CD4-positive, alpha-beta T cell (primary cell): ENCODE data around the gene AHRR. TPM values are rescaled to one million over a fixed set of nuclear protein-coding genes. Genes with fewer than 3 reads are reported as not detected.

Source experiments
- ATAC-seq: fragments of 200-7000 bp; cut with Tn5 transposase; one replicate; pipeline ENCODE4 v1.10.0; 2022; ENCODE audit warnings: mild to moderate bottlenecking; ENCODE audit not compliant: poor library complexity
- CTCF ChIA-PET: fragments of 350-600 bp; sonication (Branson Sonifier 250); formaldehyde crosslinking; loops from one replicate; lab custom pipeline; 2021; ENCODE audit warnings: antibody characterized with exemption, inconsistent platforms; lab: Charles Lee
- POLR2A ChIA-PET: fragments of 350-600 bp; sonication (Branson Sonifier 250); formaldehyde crosslinking; loops from one replicate; lab custom pipeline; 2021; ENCODE audit warnings: antibody characterized with exemption, inconsistent platforms; lab: Charles Lee
- DNase-seq, 14 experiments: peaks; one replicate each; pipeline ENCODE4 v3.0.0-alpha.2; 2013 to 2020; ENCODE audit warnings: mixed read lengths in 2 of 14
- H3K27ac ChIP-seq, 2 donors: one replicate each; pipeline versions ENCODE4 v1.5.1 to v1.7.0; 2013; ENCODE audit warnings: low read length in 2 of 2, low read depth in 1 of 2, mild to moderate bottlenecking in 1 of 2
- H3K27me3 ChIP-seq, 2 experiments: 1 replicate in 1 of 2; 2 replicates in 1 of 2; pipeline versions ENCODE4 v1.6.1 to v1.7.0; 2013; ENCODE audit warnings: low read length in 2 of 2, control low read depth in 1 of 2, mild to moderate bottlenecking in 1 of 2, moderate library complexity in 1 of 2; ENCODE audit not compliant: insufficient read depth in 2 of 2, control insufficient read depth in 1 of 2
- H3K36me3 ChIP-seq: one replicate; pipeline ENCODE4 v1.6.1; 2013; ENCODE audit warnings: low read length, control low read depth; ENCODE audit not compliant: insufficient read depth
- H3K4me1 ChIP-seq: one replicate; pipeline ENCODE4 v1.6.1; 2013; ENCODE audit warnings: low read length, control low read depth; ENCODE audit not compliant: insufficient read depth
- H3K4me3 ChIP-seq: one replicate; pipeline ENCODE4 v1.5.1; 2013; ENCODE audit warnings: mild to moderate bottlenecking, low read length, moderate library complexity
- H3K9me3 ChIP-seq, 2 experiments: 1 replicate in 1 of 2; 2 replicates in 1 of 2; pipeline versions ENCODE4 v1.6.1 to v1.7.0; 2013; ENCODE audit warnings: low read length in 2 of 2, mild to moderate bottlenecking in 2 of 2, control low read depth in 1 of 2, moderate library complexity in 1 of 2; ENCODE audit not compliant: control insufficient read depth in 1 of 2, insufficient read depth in 1 of 2
- H3K27ac Mint-ChIP-seq: one replicate; pipeline ENCODE4 v1.8.0; 2020; ENCODE audit warnings: mixed read lengths
- H3K27me3 Mint-ChIP-seq: one replicate; pipeline ENCODE4 v1.8.0; 2021; ENCODE audit warnings: mixed read lengths
- H3K36me3 Mint-ChIP-seq: one replicate; pipeline ENCODE4 v1.8.0; 2021; ENCODE audit warnings: low read depth, mixed read lengths
- H3K4me1 Mint-ChIP-seq: one replicate; pipeline ENCODE4 v1.8.0; 2021; ENCODE audit warnings: low read depth, mixed read lengths
- H3K4me3 Mint-ChIP-seq: one replicate; pipeline ENCODE4 v1.8.0; 2020; ENCODE audit warnings: mild to moderate bottlenecking, mixed read lengths
- H3K9me3 Mint-ChIP-seq: one replicate; pipeline ENCODE4 v1.8.0; 2020; ENCODE audit warnings: mixed read lengths
- CTCF ChIP-seq: fragments of 200-600 bp; IDR thresholded peaks from one replicate; pipeline ENCODE4 v1.8.0; 2022; ENCODE audit warnings: antibody characterized with exemption, mild to moderate bottlenecking
- intact Hi-C, 2 experiments: fragments of 100-400 bp; cut with DNase I in 1 of 2; cut with micrococcal nuclease in 1 of 2; formaldehyde crosslinking; loops; one replicate each; pipeline versions ENCODE4 v1.15.1 to v1.9.0; 2023 to 2025; cut with DNase I, micrococcal nuclease
- total RNA-seq, 174 experiments: library from RNA in 2 of 174; stranded (reverse) in 2 of 174; gene quantifications; one replicate each; pipeline ENCODE4 v1.2.3 and lab custom pipeline; 2021 to 2026

The AHRR gene
- total RNA-seq, 2 experiments from 2014 or later, result 0.45 to 0.63 TPM

DNA sequence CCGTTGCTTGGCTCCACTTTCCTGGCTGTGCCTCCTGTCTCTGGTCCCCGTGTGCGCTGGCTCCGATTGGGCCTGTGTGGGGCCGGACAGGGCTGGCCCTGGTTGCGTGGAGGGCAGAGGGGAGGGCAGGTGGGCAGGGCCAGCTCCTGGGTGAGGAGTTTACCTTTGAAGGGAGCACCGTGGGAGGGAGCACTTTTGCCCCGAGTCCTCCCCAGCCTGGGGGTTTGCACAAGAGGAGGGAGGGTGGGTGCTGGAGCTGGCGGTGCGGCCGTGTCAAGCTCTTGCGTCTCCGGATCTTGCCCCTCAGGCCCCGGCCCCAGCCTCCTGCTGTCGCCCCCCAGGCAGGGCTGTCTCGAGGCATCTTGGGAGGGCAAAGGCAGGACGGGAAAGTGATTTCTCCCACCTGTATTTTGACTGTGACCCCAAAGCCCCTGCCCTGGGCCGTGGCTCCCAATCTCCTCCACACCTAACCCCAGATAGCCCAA lies 73.2 kb downstream of the AHRR start:
- ChIA-PET CTCF (no interaction called here), POLR2A (no interaction called here)
- no peak for ATAC-seq
- H3K36me3 ChIP-seq, result no peaks in the 10 kb centered on the region
- no peak for TF ChIP-seq CTCF
- intact Hi-C loops, result no loop called here
- no peak overlapping the region for H3K4me3 Mint-ChIP-seq
- no peaks in the 10 kb centered on the region for H3K36me3 Mint-ChIP-seq
- H3K27ac ChIP-seq, result no peak overlapping the region
- peaks cover 0 to under 1% of the 10 kb centered on the region in 2 experiments for H3K9me3 ChIP-seq
- no peaks in the 10 kb centered on the region for H3K9me3 Mint-ChIP-seq
- H3K27me3 ChIP-seq, result peaks cover under 1 to 7% of the 10 kb centered on the region in 2 experiments
- H3K4me1 ChIP-seq, result peaks cover 16% of the 10 kb centered on the region
- H3K4me1 Mint-ChIP-seq, result peaks cover 13% of the 10 kb centered on the region
- DNase-seq, result no peak
- H3K27ac Mint-ChIP-seq, result no peak overlapping the region
- peaks cover 5% of the 10 kb centered on the region for H3K27me3 Mint-ChIP-seq
- no peak overlapping the region for H3K4me3 ChIP-seq

DNA sequence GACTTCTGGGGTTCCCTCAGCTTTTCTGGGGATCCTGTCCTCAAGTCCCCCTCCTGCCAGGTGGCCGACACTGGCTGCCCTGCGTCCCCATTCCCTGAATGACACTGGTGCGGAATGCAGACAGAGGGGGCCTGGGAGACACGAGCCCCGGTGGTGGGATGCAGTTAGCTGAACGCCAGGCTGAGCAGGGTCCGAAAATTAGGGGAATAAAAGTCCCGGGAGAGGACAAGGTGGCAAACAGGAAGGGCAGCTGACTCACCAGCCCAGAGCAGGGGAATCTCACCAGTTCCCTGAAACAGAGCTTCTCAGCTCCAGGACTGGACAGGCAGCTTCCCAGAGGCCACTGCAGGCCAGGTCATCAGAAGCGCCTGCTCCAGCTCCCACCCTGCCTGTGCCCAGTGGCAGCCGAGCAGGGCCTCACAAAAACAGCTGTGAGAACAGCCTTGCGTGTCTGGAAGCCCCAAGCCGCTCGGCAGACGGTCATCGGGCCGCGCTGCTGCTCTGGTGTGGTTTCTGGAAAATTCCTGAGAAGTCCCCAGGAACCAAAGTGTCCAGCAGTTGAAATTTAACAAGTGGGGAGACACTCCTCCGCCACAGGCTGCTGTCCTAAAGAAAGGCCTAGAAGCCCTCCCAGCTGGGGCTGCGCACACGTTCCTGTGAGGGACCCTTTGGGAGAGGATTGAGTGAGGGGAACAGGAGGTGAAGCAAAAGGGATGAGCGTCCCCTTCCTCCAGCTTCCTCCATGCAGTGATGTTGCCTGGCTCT lies 73.8 kb downstream of the AHRR start:
- ChIA-PET POLR2A (no interaction called here), CTCF (no interaction called here)
- no peaks in the 10 kb centered on the region for H3K36me3 ChIP-seq
- peaks cover 6 to 12% of the 10 kb centered on the region in 2 experiments for H3K27me3 ChIP-seq
- Mint-ChIP-seq H3K4me1 (peaks cover 13% of the 10 kb centered on the region), H3K9me3 (no peaks in the 10 kb centered on the region), H3K36me3 (no peaks in the 10 kb centered on the region), H3K27ac (no peak overlapping the region), H3K4me3 (no peak overlapping the region), H3K27me3 (peaks cover 12% of the 10 kb centered on the region)
- H3K4me1 ChIP-seq, result peaks cover 19% of the 10 kb centered on the region
- intact Hi-C loops, result no loop called here
- no peak for TF ChIP-seq CTCF
- peaks cover 0 to 5% of the 10 kb centered on the region in 2 experiments for H3K9me3 ChIP-seq
- no peak overlapping the region for H3K4me3 ChIP-seq
- no peak overlapping the region for H3K27ac ChIP-seq
- ATAC-seq (no peak), DNase-seq (peak in 1 of 14 experiments; percentile 28)

DNA sequence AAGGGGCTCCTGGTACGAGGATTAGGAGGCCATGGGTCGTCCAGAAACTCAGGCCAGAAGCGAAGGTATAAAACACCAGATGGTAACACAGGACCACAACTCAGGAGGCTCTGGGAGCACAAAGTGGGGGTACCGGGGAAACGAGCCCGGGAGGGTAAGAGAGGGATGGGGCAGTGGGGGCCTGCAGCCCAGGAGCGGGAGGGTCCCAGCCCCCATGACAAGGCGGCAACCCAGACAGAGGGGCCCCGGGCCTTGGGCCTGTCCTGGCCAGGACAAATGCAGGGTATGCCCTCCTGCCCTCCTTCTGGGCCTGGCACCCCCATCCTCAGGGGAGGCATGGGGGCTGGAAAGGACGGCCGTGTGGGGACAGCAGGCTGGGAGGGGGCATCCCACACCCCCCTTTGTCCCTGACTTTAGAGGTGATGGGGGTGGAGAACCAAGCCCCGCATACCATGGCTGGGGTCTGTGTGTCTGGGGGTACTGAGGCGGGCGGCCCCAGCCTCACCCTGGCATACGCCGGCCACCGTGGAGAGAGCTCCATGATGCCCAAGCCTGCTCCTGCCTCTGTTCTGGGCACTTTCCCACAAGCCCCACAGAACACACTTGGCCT lies 74.5 kb downstream of the AHRR start:
- ChIA-PET POLR2A (no interaction called here), CTCF (no interaction called here)
- Mint-ChIP-seq H3K9me3 (no peaks in the 10 kb centered on the region), H3K4me1 (peaks cover 13% of the 10 kb centered on the region), H3K27ac (no peak overlapping the region), H3K36me3 (no peaks in the 10 kb centered on the region), H3K4me3 (no peak overlapping the region), H3K27me3 (peaks cover 15% of the 10 kb centered on the region)
- H3K27me3 ChIP-seq, result peaks cover 11 to 15% of the 10 kb centered on the region in 2 experiments
- no peak for TF ChIP-seq CTCF
- intact Hi-C loops, result no loop called here
- no peak overlapping the region for H3K4me3 ChIP-seq
- H3K27ac ChIP-seq, result no peak overlapping the region
- no peaks in the 10 kb centered on the region for H3K36me3 ChIP-seq
- no peak for DNase-seq
- H3K9me3 ChIP-seq, result peaks cover 0 to 7% of the 10 kb centered on the region in 2 experiments
- H3K4me1 ChIP-seq, result peaks cover 19% of the 10 kb centered on the region
- no peak for ATAC-seq
